GM19455 (cell line): Measurements from ENCODE around the gene MARK2.

Experiments
- ATAC-seq: cut with Tn5 transposase; IDR thresholded peaks from one replicate; pipeline ENCODE4 v1.9.1; 2021; ENCODE audit not compliant: unreplicated experiment

The MARK2 gene

GRCh38 chr11:63879598-63880402 lies 40.9 kb downstream of the MARK2 start:
- no peak for ATAC-seq

DNA sequence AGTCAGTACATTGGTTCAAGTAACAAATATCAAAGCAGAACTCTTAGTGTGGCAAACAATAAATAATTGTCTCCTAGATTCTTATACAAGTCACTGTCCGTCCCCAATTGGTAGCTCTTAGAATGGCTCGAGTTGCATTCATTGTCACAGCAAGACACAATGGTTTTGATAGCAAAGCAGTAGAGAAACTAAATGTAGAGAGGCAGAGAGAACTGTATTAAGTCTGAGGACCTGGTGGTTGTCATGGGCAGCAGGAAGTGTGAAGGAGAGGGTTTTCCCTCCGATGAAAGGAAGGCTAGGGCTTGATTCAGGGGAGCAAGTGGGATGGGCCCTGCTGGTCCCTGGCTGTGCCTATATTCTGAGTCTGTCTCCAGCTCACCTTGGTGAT lies 41.5 kb downstream of the MARK2 start:
- no peak for ATAC-seq

GRCh38 chr11:63882555-63883242 lies 43.8 kb downstream of the MARK2 start:
- ATAC-seq, result no peak

- no peak for ATAC-seq
Observed at GRCh38 chr11:63883791-63884190, 44.9 kb downstream of the MARK2 start.

DNA sequence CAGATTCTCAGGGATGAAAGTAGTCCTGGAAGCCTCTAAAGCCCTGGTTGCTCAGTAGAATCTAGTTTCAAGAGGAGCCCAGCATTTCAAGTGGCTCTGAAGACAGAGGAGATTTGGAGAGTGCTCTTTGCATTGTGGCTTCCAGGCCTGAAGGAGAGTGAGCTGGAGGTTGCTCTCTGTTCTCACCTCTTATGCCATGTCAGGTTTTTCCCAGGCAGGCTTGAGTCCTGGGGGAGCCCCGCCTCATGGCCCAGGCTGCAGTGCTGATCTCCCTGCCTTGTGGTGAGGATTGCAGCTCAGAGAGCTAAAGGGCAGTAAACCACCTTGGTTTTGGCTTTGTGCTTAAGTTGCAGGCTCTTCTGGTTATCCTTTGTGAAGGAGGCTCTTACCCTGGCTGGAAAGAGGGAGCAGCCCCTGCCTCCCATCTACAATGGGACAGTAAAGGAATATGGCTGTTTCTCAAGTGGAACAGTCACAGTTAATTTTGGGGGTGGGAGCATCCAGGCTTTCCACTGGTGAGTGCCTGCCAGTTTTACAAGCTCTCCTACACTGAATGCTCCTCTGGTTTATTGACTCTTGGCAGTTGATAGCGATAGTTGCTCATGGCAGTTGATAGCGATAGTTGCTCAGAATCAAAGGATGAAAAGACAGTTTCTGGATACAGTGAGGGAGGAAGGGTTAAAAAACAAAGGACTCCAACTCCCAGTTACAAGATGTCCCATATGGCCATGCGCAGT lies 45.5 kb downstream of the MARK2 start:
- no peak for ATAC-seq

DNA sequence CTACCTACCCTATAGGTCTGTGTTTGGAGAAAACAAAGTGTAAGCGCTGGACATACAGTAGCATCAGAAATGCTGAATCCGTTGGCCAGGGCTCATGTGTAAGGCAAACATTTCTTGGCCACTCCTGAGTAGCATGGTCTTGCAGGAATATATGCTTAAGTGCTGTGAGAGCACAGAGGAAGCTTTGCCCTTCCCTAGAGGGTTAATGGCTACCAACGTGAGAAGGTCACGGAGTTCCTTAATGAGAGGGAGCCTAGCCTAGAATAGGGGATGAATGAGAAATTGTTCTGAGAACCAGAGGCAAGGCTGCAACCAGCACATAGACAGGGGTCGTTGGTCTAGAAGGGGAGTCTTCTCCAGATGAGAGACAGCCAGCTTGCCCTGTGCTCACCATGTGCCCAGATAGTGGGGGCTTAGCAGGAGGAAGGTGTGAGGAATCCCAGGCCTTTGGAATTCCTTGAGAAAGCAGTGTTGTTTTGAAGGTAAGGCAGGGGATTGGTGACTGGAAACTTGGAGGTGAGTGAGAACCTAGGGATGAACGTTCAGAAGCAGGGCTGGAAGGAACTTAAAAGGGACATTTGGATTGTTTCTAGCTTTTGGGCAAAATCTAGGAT lies 48.6 kb downstream of the MARK2 start:
- ATAC-seq, result no peak

DNA sequence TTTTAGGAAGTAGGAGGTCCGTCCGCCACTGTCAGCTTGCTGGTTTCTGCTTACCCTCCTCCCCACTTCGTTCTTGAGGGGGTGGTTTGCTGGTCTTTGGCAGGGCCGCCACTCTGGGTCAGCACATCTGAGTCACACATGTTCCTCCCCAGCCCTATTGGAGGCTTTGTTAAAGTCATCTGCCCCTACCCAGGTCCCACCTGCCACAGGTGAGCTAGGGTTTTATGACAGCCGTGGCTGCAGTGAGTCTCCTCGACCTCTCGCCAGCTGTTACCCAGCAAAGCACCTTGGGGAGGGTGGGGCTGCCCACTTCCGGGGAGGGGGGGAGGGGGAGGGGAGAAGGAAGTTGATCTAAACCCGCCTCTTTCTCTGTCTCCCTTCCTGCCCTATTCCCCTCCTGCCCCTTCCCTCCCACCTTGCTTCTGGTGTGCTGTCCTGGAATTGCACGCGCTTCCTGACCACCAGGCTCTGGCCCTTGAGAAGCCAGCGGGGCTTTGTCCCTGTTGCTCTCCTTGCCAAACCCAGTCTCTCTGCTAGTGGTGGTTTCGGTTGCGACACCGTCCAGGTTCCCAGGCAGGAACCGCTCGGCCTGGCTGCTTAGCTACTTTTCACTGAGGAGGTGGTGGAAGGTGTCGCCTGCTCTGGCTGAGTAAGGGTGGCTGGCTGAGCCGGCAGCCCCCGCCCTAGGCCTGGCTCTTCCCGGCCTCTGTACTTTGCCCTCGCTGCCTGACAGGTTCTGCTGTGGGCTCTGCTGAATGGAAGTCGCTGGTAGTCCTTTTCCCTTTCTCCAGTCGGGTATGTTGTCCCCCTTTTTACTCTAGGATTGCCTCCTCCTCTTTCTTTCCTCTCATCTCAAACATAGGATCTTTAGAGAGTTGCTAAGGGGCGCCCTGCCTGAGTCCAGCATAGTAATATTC lies 49.5 kb downstream of the MARK2 start:
- ATAC-seq, result no peak

DNA sequence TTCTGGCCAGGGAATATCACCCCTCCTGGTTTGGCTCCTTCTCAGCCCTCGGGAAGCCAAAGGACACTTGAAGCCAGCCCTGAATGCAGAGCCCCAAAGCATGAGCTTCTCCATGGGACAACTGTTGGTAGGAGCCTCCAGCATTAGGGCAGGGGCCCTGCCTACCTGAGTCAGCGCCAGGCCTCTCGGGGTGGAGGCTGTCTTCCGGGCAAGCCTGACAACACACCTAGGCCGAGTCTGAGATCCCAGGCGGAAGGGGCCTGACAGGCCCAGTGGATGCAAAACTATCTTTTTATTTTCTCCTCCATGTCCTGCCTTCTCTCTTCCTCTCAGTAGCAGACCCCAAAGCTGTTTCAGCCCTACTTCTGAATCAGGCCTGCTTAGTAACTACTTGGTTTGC lies 50.4 kb downstream of the MARK2 start:
- no peak for ATAC-seq

- no peak for ATAC-seq
Observed at GRCh38 chr11:63890368-63890767, 51.5 kb downstream of the MARK2 start.

DNA sequence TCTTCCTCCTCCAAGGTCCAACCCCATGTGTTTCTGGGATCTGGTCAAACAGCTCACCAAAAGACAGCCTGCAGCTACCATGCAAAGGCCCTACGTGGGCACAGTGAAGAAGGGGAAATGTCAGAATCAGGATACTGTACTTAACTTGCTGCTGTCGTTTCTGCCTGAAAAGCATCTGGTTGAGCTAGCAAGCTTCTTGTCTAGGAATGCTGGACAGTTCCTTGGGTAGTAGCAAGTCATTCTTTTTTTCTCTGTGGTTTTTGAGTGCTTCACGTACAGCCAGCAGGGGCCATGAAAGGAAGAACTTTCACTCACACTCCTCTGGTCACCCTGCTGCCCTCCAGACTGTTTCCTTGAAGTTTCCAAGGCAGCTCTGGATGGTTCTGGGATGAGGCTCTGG lies 53.3 kb downstream of the MARK2 start:
- ATAC-seq, result no peak

- no peak for ATAC-seq
Observed at GRCh38 chr11:63893355-63893754, 54.4 kb downstream of the MARK2 start.

DNA sequence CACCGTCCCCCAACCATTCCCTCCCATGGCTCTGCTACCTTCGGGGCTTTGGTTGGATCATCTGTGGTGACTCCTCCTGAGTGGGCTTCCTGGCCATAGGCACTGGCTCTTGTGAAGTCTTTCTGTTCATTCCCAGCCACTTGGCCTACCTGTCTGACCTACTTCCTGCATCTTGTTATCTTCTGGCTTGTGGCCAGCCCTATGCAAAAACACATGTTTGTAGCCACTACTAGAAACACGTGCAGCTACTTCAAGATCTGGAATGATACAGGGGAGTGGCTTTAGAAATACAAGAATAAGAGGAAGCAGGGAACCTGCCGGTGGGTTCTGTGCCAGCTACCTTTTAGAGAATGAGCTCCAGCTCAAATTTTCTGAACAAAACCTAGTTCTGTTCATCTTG lies 57.2 kb downstream of the MARK2 start:
- no peak for ATAC-seq

GRCh38 chr11:63897459-63898146 lies 58.7 kb downstream of the MARK2 start:
- no peak for ATAC-seq

- no peak for ATAC-seq
Observed at GRCh38 chr11:63901660-63902059, 62.8 kb downstream of the MARK2 start.

- no peak for ATAC-seq
Observed at GRCh38 chr11:63903884-63904283, 65.0 kb downstream of the MARK2 start.

DNA sequence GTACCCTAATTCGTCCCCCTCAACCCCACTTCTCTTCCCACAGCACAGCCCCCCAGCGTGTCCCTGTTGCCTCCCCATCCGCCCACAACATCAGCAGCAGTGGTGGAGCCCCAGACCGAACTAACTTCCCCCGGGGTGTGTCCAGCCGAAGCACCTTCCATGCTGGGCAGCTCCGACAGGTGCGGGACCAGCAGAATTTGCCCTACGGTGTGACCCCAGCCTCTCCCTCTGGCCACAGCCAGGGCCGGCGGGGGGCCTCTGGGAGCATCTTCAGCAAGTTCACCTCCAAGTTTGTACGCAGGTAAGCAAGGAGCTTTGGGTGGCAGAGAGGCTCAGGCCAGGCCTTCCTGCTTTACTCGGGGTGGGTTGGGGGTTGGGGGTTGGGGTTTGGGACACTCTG lies 65.8 kb downstream of the MARK2 start:
- no peak for ATAC-seq

DNA sequence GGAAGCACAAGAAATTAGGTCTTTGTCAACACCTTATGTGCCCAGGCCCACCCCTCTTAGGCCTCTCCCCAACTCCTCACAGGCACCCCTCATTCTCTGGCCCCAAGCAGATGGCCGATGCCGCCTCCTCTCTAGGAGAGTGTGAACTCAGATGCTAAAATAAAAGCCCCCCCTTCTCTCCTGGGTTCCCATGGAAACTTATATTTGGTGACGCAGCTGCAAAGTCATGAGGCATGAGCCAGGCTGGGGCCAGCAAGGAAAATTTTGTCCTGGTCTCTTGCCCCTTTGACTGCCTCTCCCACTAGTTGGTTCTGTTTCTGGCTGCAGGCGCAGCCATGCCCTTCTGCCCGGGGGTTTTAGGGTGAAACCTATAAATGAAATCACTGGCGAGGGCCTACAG lies 66.3 kb downstream of the MARK2 start:
- ATAC-seq, result no peak

- ATAC-seq, result no peak
Observed at GRCh38 chr11:63906087-63906486, 67.2 kb downstream of the MARK2 start.

GRCh38 chr11:63906585-63906984 lies 67.7 kb downstream of the MARK2 start:
- no peak for ATAC-seq

DNA sequence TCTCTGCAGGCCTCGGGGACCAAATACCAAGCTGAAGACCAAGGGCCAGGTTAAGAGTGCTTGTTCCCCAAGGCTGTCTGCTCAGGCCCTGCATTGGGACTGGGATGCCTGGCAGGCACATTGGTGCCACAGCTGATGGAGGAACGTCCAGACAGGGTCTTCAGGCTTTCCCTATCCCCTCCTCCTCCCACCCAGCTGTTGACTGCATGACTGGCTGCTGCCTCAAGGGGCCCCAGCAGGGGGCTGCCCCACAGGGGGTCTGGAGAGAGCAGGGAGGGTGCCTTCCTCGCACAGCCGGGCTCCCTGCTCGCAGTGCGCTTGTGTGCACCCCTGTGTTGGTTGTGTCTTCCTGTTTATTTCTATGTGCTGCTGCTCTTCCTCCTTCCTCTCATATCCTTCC lies 68.2 kb downstream of the MARK2 start:
- ATAC-seq, result no peak
